CD1c-positive myeloid dendritic cell (primary cell): ENCODE measurements around the gene CDH1.

Experiments used
- DNase-seq: peaks from one replicate; pipeline ENCODE4 v3.0.0-alpha.2; 2016; ENCODE audit errors: extremely low spot score

The CDH1 gene

DNA sequence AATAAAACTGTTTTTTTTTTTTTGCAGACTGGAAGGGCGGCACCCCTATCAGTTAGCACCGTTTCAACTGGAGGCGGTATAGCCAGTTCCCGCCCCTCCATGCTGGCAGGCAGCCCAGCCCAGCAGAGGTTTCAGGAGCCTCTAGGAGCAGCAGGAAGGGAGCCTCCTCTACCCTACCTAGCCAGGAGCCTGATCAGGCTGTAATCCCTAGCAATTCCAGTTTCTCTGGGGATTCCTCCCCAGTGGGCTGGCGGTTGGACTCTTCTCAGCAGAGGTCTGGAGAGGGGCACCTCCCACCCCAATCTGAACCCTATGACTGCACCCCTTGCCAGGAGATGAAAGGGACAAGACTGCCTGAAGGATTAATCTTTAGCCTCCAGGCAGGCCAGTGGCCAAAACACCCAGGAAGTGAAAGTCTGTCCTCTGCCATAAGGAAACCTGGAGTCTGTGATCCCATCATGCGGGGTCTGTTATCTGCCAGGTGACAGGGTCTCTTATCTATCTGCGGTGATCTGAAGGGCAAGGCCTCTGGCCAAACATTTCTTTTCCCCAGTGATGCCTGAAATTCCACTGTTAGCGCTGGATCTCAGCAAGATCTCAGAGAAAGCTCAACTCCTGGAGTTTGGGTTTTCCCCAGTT, 4.9 kb upstream of the CDH1 start:
- DNase-seq, result no peak

DNA sequence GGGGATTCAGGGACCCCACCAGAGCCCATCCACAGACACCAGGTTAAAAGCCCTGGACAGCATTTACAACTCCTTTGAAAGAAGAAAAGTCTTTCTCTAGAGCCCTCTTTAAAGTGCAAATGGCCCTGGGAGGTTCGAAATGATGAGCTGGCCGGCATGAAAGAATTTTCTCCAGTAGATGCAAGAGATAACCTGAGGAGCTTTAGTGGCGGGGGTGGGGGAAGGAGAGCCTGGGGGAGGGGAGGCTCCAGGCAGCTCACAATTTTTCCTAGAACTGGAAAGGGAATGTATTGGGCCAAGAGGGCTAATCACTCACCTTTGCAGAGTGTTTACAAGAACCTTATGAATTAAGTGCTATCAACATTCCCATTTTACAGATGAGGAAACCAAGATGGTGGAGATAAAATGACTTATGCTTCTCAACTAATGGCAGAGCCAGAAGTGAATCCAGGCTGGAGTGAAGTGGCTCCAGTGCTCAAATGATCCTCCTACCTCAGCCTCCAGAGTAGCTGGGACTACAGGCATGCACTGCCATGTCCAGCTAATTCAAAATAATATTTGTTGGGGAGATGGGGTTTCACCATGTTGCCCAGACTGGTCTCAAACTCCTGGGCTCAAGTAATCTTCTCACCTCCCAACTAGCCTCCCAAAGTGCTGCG, 4.2 kb upstream of the CDH1 start:
- no peak for DNase-seq

DNA sequence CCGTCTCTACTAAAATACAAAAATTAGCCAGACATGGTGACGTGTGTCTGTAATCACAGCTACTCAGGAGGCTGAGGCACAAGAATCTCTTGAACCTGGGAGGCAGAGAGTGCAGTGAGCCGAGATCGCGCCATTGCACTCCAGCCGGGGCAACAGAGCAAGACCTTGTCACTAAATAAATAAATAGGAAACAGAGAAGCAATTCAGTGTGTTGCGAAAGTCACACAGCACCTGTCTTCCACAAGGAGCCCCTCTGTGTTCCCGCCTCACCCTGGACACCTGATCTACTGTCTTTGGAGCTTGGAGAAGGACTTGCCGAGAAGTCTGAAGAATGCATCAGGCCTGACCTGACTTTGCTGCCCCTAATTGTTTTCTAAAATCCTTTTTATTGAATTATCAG, 3.5 kb upstream of the CDH1 start:
- DNase-seq, result no peak

DNA sequence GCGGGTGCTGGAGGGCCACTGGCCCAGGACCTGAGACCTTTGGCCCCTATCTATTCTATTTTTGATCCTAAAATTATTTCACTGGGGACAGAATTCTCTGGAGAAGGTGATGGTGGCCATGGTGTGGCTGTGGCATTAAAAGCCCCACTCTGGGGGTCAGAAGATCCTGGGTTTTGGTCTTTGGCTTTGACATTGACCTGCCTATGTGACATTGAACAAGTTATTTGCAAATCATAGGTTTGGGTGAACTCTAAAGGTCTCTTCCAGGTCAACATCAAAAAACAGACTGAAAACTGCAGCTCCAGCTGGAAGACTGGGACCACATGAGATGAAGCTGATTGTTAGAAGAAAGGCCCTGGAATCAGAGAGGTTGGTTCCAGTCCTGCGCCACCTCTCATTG, 2.3 kb upstream of the CDH1 start:
- DNase-seq, result no peak

DNA sequence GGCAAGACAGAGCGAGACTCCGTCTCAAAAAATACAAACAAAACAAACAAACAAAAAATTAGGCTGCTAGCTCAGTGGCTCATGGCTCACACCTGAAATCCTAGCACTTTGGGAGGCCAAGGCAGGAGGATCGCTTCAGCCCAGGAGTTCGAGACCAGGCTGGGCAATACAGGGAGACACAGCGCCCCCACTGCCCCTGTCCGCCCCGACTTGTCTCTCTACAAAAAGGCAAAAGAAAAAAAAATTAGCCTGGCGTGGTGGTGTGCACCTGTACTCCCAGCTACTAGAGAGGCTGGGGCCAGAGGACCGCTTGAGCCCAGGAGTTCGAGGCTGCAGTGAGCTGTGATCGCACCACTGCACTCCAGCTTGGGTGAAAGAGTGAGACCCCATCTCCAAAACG, 531 bp upstream of the CDH1 start:
- no peak for DNase-seq

DNA sequence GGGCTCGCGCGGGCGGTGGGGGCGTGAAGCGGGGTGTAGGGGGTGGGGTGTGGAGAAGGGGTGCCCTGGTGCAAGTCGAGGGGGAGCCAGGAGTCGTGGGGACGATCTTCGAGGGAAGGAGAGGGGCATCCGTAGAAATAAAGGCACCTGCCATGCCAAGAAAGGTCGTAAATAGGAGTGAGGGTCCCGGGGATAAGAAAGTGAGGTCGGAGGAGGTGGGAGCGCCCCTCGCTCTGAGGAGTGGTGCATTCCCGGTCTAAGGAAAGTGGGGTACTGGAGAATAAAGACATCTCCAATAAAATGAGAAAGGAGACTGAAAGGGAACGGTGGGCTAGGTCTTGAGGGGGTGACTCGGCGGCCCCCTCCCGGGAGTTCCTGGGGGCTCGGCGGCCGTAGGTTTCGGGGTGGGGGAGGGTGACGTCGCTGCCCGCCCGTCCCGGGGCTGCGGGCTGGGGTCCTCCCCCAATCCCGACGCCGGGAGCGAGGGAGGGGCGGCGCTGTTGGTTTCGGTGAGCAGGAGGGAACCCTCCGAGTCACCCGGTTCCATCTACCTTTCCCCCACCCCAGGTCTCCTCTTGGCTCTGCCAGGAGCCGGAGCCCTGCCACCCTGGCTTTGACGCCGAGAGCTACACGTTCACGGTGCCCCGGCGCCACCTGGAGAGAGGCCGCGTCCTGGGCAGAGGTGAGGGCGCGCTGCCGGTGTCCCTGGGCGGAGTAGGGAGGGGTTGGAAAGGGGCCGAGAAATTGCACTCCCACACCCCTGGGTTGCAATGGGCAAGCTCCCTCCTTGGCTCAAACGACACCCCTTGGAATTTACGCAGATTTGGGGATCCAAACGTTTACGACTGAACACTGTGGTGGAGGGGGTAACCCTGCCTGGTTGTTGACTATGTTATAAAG, 888 bp downstream of the CDH1 start:
- DNase-seq, result no peak

DNA sequence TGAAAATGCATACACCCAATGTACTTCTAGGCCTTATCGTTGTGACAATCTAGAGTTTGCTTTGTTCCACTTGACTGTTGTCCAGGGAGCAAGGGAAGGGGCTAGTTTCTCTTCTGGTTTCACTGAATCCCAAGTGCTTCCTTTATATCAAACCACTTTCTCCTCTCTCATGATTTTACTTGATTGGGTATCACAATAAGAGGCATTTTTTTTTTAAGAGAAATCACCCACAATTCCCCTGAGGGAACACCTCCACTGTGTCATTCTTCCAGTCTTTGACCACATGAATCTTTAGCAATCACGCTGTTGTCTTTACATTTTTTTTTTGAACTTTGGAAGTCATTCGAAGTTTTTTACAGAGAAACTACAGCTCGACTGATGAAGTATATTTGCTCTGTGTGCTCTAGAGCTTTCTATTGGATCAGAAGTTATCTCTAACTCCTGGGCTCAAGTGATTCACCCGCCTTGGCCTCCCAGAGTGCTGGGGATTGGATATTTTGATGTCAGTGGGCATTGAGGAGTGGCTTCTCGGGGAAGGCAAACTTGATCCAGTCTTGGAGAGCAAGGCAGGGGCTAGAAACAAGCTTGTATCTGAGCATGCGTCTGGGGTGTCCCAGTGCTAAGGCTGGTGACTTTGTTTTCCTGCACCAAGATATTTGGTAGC, 3.0 kb downstream of the CDH1 start:
- DNase-seq, result peak; percentile 18

DNA sequence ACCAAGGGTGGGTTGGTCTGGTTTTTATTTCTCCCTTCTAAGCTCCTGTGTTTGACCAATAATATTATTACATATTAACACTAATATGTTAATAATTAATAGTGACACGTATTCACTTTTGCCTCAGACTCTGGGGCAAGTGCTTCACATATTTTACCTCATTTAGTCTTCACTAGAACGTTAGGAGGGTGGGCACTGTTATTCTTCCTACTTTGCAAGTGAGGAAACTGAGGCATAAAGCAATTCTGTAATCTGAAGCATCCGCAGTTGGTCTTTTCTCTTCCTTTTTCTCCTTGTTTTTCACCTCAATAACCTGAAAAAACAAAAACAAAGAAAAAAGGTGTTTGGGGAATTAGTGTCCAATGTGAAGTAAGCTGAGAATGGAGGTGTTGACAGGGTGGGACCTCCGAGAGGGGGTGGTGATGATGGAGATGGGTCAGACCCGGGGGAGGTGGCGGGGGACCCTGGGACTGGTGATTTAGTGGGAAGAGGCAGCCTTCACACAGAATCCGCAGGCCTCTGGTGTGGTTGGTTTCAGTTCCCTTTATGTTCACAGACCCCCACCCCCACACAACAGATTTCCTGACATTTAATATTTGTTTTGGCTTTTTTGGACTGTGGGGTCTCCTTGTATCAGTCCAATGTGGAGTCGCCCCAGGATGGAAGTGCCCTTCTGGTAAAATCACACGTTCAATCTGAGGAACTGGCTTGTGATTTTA, 3.7 kb downstream of the CDH1 start:
- peak; percentile 58 for DNase-seq

DNA sequence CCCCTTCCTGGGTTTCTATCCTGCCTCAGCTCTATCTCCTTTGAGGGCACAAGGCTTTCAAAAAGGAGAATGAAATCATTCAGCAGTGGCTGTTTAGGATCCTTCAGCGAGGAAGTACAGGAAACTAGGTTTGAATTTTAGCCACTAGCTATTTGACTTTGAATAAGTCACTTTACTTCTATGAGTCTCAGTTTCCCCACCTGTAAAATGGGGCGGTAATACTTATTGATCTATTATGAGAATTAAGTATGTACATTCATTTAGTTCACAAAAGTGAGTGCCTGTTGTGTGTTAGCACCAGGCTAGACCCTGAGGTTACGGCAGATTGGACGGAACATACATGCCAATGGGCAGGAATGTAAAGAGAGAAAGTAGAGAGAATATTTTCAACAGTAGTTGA, 6.6 kb downstream of the CDH1 start:
- DNase-seq, result no peak

DNA sequence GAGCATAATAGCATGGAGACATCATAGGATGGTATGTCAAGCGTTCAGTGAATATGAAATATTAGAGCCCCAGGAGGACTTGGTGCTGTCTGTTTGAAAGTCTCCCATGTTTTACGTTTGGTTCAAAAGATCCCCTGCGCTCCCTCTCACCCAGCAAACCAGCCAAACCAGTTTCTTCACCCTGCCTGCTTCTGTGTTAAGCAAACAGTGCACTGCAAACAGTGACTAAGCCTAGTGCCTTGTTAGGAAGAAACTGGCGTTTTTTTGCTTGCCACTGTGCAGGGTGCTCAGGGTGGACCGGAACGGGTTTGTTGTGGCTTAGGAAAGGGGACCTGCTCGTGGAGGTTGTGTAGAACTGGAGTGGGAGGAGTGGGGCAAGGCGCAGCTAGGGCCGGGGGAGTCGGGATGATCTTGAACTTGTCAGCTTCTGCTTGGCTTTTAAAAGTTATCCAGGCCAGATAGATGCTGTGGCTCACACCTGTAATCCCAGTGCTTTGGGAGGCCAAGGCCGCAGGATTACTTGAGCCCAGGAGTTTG, 7.7 kb downstream of the CDH1 start:
- DNase-seq, result no peak

DNA sequence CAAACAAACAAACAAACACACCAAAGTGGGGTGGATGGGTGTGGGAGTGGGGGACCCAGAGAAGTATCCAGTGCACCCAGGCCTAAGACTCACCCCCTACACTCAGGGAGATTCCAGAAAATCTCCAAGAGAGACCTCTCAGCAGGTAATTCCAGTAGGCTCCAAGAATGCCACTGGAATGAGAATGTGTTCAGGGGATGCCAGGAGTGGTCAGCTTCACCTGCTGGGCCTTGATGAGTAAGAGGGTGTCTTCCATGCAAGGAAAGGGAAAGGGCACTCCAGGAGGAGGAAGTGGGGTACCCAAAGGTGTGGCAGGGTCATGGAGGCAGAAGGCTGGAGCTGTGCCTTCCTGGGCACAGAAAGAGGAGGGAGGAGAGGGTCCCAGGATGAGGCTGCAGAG, 9.9 kb downstream of the CDH1 start:
- no peak for DNase-seq

DNA sequence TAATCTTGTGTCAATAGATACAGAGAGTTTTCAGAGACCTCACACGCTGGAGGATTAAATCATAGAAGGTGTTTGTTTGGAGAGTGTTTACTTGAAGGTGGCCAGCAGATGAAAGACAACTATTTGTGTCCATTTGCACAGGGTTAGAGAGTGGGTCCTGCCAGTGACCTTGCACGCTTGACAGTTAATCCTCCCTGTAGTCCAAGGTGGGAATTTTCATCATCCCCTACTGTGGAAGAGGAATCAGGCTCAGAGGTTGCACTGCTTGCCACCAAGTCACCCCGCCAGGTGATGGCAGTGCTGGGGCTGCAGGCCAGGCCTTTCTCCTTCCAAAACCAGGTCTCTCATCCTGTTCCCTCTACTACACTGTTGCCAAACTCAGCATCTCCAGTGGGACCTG, 12.3 kb downstream of the CDH1 start:
- no peak for DNase-seq

DNA sequence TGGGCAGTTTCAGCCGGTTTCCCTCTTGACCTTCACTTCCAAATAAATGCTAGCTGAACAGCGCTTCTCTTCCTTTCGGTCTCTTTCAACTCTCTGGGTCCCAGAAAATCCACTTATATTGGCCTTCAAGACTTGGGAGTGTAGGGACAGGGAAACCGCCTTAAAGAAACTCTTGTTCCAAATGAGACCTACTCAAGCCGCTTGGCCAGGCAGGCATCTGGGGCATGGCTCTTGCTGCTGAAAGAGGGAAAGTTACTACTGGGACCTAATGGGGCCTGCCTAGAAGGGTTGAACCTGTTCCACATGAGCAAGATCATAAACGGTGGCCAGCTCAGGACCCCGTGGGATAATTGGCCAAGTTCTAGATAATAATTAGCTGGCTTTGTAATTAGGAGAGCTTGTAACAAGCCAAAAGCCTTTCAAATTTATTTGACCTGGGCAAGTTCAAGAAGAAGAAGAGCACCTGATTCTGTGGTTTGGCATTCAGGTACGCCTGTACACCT, 13.2 kb downstream of the CDH1 start:
- no peak for DNase-seq

DNA sequence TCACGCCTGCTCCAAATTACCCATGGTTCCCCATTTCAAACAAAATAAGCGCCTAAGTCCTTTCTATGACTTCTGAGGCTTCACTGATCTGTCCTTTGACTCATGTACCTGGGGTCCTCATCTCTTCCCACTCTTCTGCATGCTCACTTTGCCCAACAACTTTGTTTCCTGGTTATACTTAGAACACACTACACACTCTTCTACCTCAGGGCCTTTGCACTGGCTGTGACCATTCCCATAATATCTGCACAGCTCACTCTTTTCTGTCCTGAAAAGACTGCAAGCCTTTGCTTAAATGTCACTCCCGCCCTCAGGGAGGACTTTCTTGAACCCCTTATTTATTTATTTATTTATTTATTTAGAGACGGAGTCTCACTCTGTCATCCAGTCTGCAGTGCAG, 14.1 kb downstream of the CDH1 start:
- DNase-seq, result no peak

DNA sequence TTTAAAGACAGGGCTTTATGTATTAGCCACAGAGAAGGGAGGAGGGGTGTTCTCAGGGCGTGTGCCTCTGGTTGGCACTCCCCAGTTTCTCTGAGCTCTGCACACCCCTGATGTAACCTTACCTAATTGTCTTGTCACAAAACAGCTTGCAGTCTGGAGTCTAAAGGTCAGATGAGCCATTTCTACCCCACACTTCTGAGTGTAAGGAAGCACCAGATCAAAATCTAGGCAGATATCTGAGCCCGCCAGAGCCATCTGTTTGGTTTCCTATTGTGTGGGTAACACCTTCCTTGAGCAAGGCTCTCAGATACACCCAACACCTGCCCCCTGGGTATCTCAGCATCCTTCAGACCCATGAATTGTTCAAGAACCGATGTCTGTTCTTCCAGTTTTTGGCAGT, 15.5 kb downstream of the CDH1 start:
- no peak for DNase-seq

DNA sequence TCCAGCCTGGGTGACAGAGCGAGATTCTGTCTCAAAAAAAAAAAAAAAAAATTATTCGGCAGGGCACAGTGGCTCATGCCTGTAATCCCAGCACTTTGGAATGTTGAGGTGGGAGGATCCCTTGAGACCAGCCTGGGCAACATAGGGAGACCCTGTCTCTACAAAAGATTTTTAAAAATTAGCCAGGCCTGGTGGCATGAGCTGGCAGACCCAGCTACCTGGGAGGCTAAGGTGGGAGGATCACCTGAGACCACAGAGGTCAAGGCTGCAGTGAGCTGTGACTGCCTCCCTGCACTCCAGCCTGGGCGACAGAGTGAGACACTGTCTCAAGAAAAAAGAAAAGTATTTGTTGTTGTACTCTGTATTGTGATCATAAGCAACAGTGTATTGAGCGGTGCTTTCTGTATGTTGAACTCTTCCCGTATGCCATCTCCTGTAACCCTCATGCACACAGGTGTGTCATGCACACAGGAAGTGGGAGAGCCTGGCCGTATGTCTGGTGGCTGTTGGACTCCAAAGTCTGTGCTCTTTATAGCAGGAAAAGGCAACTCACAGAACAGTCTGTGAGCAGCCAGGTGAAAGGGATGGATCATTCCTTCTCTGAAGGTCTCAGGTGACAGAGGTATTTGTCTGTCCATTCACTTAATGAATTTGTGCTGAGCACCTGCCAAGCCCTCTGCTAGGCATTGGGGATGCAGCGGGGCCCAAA, 17.1 kb downstream of the CDH1 start:
- no peak for DNase-seq

DNA sequence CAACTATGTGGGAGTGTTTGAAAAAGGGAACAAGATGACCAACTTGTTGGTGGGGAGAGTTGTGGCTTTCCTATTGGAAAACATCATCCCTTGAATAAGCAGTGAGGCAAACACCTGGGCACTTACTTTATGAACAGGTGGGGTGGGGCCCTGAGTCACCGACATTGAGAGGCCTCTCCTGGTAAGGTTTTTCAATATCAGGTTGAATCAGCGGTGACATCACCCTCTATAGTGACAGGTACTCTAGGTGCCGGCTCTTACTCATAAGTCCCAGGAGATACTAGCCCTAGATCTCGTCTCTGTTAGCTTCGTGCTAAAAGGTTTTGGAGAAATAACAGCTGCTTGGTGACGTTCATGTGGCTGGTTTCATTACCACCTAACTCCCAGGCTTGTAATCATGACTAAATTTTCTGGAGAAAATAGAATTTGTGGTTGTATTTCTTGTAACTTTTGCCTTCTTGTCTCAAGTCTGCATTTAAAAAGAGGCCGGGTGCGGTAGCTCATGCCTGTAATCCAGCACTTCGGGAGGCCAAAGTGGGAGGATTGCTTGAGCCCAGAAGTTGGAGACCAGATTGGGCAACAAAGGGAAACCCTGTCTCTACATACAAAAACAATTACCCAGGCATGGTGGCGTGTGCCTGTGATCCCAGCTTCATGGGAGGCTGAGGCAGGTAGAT, 19.3 kb downstream of the CDH1 start:
- peak; percentile 32 for DNase-seq

DNA sequence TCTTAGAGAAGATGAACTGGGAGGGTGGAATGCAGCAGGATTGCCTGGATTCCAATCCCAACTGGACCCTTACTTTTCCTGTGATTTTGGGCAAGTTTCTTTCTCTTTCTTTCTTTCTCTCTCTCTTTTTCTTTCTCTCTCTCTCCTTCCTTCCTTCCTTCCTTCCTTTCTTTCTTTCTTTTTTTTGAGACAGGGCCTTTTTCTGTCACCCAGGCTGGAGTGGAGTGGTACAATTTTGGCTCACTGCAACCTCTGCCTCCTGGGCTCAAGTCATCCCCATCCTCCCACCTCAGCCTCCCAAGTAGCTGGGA, 20.5 kb downstream of the CDH1 start:
- DNase-seq, result no peak

DNA sequence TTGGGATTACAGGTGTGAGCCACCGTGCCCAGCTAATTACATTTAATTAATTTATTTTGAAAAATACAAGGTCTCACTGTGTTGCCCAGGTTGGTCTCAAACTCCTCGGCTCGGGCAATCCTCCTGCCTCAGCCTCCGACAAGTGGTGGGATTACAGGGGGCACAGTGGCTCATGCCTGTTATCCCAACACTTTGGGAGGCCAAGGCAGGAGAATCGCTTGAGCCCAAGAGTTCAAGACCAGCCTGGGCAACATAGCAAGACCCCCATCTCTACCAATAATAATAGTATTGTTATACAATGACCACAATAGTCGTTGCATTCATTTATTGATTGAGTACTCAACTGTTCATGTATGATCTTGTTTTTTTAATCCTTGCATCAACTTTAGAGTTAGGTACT, 22.0 kb downstream of the CDH1 start:
- DNase-seq, result no peak

DNA sequence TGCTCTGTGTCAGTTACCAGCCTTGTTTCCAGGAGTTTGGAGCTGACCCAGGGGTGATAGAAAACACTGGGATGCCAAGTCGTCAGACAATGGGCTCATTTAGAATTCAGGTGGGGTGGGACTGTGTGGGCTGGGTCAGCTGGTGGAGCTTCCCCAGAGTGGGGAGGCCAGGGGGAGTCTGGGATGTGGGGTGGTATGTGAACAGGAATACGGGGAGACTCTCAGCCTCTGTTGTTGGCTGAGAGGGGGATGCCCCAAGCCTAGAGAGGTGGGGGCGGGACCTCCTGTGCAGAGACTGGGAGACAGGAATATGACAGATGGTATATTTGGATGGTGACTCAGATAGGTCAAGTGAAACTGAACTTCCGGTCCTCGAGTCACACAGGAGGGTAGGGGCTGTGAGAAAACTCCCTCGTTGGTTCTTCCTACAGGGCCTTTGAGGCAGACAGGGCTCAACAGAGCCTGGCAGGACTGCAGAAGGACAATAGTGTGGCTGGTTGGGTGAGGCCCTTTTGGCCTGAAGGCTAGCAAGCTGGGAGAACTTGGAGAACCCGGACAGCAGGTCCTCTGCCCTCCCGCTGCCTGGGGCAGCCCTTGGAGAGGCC, 23.7 kb downstream of the CDH1 start:
- peak; percentile 49 for DNase-seq
